ENCODE measurements around the gene EIF4B. TPM values are rescaled to one million over a fixed set of nuclear protein-coding genes. Genes with fewer than 3 reads are reported as not detected.

The EIF4B gene
- total and polyA plus RNA-seq, 9 of the 15 experiments (the other 6 are each of a cell fraction or from before 2014, with no cell fraction given) = 138 to 669 (median 552) TPM

DNA sequence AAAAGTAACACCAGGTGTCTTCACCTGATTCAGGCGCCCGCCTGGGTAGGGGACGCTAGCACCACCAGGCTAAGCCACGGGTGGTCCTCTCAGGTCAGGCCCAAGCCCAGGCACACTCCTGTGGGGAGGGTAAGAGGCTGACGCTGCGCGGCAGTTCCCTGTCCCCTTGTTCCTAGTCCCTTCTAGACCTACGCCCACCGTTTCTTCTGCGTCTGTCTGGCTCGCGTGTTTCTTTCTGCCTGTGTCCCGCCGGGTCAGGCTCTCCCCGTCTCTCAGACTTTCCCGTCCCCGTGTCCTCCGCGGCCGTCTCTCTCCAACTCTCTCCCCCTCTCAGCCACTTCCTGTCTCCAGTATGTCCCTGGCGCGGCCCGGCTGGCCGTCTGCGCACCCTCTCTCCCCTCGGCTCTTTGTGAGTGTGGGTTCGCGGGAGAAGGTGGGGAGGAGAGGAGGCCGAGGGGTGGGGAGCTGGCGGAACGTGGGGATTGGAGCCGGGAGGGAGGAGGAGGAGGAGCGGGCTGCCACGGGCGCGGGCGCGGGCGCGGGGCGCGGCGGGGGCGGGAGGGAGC lies 40.5 kb downstream of the EIF4B start:
- H3K4me1 ChIP-seq (replicated peaks in 1 of 2; ENCODE audit: control insufficient read depth in 2 of 2, insufficient read depth in 2 of 2, low read length in 2 of 2) = peaks cover 58 to 66% of the 10 kb centered on the region in 2 experiments
- BruUV-seq (replicated peaks) = TSS peak; percentile 43
- TF ChIP-seq, protein P1, sequence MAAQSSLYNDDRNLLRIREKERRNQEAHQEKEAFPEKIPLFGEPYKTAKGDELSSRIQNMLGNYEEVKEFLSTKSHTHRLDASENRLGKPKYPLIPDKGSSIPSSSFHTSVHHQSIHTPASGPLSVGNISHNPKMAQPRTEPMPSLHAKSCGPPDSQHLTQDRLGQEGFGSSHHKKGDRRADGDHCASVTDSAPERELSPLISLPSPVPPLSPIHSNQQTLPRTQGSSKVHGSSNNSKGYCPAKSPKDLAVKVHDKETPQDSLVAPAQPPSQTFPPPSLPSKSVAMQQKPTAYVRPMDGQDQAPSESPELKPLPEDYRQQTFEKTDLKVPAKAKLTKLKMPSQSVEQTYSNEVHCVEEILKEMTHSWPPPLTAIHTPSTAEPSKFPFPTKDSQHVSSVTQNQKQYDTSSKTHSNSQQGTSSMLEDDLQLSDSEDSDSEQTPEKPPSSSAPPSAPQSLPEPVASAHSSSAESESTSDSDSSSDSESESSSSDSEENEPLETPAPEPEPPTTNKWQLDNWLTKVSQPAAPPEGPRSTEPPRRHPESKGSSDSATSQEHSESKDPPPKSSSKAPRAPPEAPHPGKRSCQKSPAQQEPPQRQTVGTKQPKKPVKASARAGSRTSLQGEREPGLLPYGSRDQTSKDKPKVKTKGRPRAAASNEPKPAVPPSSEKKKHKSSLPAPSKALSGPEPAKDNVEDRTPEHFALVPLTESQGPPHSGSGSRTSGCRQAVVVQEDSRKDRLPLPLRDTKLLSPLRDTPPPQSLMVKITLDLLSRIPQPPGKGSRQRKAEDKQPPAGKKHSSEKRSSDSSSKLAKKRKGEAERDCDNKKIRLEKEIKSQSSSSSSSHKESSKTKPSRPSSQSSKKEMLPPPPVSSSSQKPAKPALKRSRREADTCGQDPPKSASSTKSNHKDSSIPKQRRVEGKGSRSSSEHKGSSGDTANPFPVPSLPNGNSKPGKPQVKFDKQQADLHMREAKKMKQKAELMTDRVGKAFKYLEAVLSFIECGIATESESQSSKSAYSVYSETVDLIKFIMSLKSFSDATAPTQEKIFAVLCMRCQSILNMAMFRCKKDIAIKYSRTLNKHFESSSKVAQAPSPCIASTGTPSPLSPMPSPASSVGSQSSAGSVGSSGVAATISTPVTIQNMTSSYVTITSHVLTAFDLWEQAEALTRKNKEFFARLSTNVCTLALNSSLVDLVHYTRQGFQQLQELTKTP (IDR thresholded peaks at IDR 0.05; ENCODE audit: low read depth in 1 of 2, partially characterized antibody in 2 of 2) = peak in 1 of 2 experiments; percentile 58
- peak; percentile 26; the same call in 1 of the 2 replicates for TF ChIP-seq GMEB1 (CRISPR knock-in tag; IDR thresholded peaks at IDR 0.05)
- TF ChIP-seq HNRNPLL (IDR thresholded peaks at IDR 0.05; ENCODE audit: low read depth, low read length, poor library complexity, severe bottlenecking) = peak; percentile 53
- TF ChIP-seq POLR2AphosphoS5 (IDR thresholded peaks at IDR 0.05; ENCODE audit: control insufficient read depth, insufficient read depth, low read depth, low read length) = peak; percentile 81
- peak; percentile 86 for TF ChIP-seq TAF1 (IDR thresholded peaks at IDR 0.05; ENCODE audit: control insufficient read depth, extremely low read depth, insufficient read depth, low read length, severe bottlenecking)
- no peak for TF ChIP-seq SP2 (IDR thresholded peaks at IDR 0.05; ENCODE audit: extremely low read depth, low read depth, low read length, poor library complexity, severe bottlenecking)
- TF ChIP-seq BHLHE40 (IDR thresholded peaks at IDR 0.05; ENCODE audit: low read length) = 0 out of 2 replicates have a peak, but pooled peaks have one; percentile 19
- TF ChIP-seq, protein P2, sequence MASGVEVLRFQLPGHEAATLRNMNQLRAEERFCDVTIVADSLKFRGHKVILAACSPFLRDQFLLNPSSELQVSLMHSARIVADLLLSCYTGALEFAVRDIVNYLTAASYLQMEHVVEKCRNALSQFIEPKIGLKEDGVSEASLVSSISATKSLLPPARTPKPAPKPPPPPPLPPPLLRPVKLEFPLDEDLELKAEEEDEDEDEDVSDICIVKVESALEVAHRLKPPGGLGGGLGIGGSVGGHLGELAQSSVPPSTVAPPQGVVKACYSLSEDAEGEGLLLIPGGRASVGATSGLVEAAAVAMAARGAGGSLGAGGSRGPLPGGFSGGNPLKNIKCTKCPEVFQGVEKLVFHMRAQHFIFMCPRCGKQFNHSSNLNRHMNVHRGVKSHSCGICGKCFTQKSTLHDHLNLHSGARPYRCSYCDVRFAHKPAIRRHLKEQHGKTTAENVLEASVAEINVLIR (CRISPR knock-in tag; IDR thresholded peaks at IDR 0.05) = no peak
- peak in 1 of 3 experiments; percentile 5 for TF ChIP-seq YY1 (IDR thresholded peaks at IDR 0.05; ENCODE audit: borderline replicate concordance in 1 of 3, control insufficient read depth in 1 of 3, extremely low read depth in 1 of 3, insufficient read depth in 3 of 3, insufficient read length in 1 of 3, insufficient replicate concordance in 2 of 3, low read depth in 1 of 3, low read length in 2 of 3)
- TF ChIP-seq TCF15 (CRISPR knock-in tag; IDR thresholded peaks at IDR 0.05) = 0 out of 2 replicates have a peak, but pooled peaks have one; percentile 29

More for the DNA sequence above, 40.5 kb downstream of the EIF4B start:
- H3K4me2 ChIP-seq (ENCODE audit: insufficient read depth, low read length) = peak overlapping the region; percentile 97
- H3K36me3 ChIP-seq (ENCODE audit: control insufficient read depth, insufficient read depth, low read length) = peaks cover 4% of the 10 kb centered on the region; the same call in 2 of the 3 replicates
- H3K4me3 ChIP-seq = peak overlapping the region; percentile 67
- H3K9me3 ChIP-seq (replicated peaks; ENCODE audit: control insufficient read depth, insufficient read depth, low read depth, low read length) = no peaks in the 10 kb centered on the region
- peak overlapping the region; percentile 88 for H3K27ac ChIP-seq (ENCODE audit: extremely low read depth, low read depth, low read length)
- ChIA-PET POLR2A (interaction anchor here (0.6 to 3.8 kb wide), 9 partner anchors 8 to 245 kb away, joined by 3 to 20 read pairs (median 3); no protein-coding TSS in a partner anchor), CTCF (ENCODE audit: low intra/inter-chr PET ratio) (interaction anchor here (0.5 to 0.6 kb wide), 4 partner anchors 40 to 433 kb away, joined by 3 to 4 read pairs (median 4); partner anchors contain the start of gene IGFBP6)
- peak overlapping the region; percentile 84 to 99 for H3K9ac ChIP-seq (ENCODE audit: insufficient read depth in 1 of 2, low read depth in 2 of 2, low read length in 2 of 2)
- no peaks in the 10 kb centered on the region for H3K9me1 ChIP-seq (ENCODE audit: control insufficient read depth, insufficient read depth, low read length)
- in situ Hi-C loops (cut with MboI) (no loop called here), intact Hi-C loops (cut with micrococcal nuclease) (loop anchor here (5.0 kb wide), 1 partner anchor 39 kb away; the partner anchor contains the start of gene EIF4B)
- ATAC-seq (peak; percentile 64), FAIRE-seq (no peak), DNase-seq (ENCODE audit: extremely low read depth in 1 of 4, low spot score in 3 of 4) (peak in 1 of 4 experiments; percentile 29)
- H2AFZ ChIP-seq (ENCODE audit: low read depth, low read length) = peak overlapping the region; percentile 71
- peaks cover 6% of the 10 kb centered on the region for H4K20me1 ChIP-seq (replicated peaks; ENCODE audit: control insufficient read depth, insufficient read depth, low read length)
- no peaks in the 10 kb centered on the region for H3K27me3 ChIP-seq (ENCODE audit: control insufficient read depth in 2 of 2, insufficient read depth in 2 of 2, low read length in 2 of 2)
- peaks cover 4% of the 10 kb centered on the region; the same call in 1 of the 3 replicates for H3K79me2 ChIP-seq (ENCODE audit: control insufficient read depth, insufficient read depth, low read length)
- 1% methylated on average over 20 of the region's 44 CpGs for WGBS (ENCODE audit: insufficient coverage, low coverage, missing lambda C conversion rate)
